HG03108 (cell line): ENCODE results near the gene ANKRD65.
"Not testable (repeated sequence)": the region's sequence is repeated elsewhere in the genome, so short reads cannot be mapped to it uniquely, and the experiment has no call there.

Source experiments
- ATAC-seq: cut with Tn5 transposase; IDR thresholded peaks from one replicate; pipeline ENCODE4 v1.9.1; 2021; ENCODE audit warnings: moderate library complexity; ENCODE audit not compliant: unreplicated experiment

The ANKRD65 gene

GRCh38 chr1:1418464-1419362 lies 2.4 kb downstream of the ANKRD65 start:
- ATAC-seq = no peak

DNA sequence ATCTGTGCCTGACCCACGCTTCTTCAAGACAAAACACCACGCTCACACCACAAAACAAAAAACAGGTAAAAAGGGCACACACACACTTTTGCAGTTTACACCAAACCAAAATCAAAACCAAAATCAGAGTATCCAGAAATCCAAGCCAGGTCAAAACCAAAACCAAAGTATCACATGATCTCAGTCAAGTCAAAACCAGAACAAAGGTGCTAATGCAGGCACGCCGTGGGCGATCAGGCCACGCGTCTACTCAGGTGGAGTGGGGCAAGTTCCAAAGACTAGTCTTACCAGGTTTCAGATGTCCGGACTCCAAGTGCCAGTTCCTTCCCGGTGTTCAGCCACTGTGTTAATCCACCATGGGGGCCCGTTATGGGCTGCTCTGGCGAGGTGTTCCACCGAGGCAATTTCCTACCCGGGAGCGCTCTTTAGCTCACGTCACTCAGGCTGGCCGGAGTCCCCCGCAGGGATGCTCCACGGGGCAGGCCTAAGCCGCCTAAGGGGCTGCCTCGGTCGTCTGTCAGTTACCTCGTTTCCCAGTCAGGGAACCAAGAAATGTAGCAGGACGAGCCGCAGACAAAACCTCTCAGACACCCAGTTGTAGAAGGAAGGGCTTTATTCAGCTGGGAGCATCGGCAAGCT lies 3.1 kb downstream of the ANKRD65 start:
- not testable (repeated sequence) for ATAC-seq

DNA sequence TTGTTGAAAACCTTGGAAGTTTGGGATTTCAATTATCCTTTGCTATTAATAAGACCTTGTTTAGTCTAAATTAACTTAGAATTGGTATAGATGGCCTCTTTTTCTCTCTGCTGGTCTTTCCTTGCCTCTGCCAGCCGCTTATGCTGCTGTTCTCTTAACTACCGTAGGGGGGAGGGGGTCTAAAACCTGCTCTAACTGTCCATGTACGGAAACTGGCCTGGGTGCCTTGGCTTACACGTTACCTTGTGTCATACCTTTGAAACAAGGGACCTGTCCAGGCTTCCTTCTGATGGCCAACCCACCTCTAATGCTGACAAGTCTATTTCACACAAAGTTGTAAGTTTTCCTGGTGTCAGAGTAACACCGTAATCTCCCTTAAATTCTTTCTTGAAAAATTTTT lies 3.7 kb downstream of the ANKRD65 start:
- not testable (repeated sequence) for ATAC-seq

DNA sequence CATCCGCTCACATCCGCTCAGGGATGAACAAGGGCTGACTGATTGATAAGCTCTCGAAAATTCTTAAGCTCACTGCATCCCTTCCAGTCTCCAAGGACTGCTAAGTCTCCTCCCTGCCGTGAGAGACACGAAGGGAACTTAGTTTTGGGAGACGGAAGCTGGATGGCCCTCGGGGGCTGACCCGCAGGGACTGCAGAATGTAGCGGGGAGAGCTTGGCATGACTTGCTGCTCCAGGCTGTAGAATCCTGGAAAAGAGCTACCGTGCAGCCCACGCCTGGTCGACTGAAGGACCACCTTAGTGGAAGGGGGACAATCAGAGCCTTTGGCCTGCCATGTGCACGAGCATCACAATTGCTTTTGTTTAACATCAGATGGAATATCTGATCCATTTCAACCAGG lies 5.3 kb downstream of the ANKRD65 start:
- no peak for ATAC-seq

DNA sequence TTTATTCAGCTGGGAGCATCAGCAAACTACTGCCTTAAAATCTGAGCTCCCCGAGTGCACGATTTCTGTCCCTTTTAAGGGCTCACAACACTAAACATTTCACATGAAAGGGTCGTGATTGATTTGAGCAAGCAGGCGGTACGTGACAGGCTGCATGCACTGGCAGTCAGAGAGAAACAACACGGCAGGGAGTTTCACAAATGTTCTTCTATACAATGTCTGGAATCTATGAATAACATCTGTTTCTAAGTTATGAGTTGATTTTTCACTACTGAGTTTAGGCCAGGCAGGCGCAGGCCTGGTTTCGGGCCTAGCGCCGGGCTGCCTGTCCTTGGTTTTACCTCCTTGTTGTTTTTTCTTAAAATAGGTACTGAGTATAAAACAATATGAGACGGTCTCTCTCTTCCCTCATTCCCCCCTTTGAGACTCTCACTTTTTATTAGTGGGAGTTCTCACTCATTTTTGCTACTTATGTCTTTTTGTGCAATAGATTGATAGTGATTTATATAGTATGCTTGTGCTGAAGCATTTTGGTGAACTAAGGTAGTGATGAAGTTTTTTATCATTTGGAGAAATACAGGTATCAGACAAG lies 8.7 kb downstream of the ANKRD65 start:
- ATAC-seq = not testable (repeated sequence)

GRCh38 chr1:1411626-1412025 lies 9.4 kb downstream of the ANKRD65 start:
- no peak for ATAC-seq

DNA sequence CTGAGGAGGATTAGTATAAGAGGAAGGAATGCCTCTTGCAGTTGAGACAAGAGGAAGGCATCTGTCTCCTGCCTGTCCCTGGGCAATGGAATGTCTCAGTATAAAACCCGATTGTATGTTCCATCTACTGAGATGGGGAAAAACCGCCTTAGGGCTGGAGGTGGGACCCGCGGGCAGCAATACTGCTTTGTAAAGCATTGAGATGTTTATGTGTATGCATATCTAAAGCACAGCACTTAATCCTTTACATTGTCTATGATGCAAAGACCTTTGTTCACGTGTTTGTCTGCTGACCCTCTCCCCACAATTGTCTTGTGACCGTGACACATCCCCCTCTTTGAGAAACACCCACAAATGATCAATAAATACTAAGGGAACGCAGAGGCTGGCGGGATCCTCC lies 10.8 kb downstream of the ANKRD65 start:
- not testable (repeated sequence) for ATAC-seq

GRCh38 chr1:1407636-1408318 lies 13.3 kb downstream of the ANKRD65 start:
- peak; percentile 6 for ATAC-seq

- peak; percentile 93 for ATAC-seq
Observed at GRCh38 chr1:1406821-1407635, 14.0 kb downstream of the ANKRD65 start, which contains the start of gene MRPL20. TSS of gene MRPL20 (minus strand) at chr1:1407293. CDS start at chr1:1407217, 76 bp downstream.

DNA sequence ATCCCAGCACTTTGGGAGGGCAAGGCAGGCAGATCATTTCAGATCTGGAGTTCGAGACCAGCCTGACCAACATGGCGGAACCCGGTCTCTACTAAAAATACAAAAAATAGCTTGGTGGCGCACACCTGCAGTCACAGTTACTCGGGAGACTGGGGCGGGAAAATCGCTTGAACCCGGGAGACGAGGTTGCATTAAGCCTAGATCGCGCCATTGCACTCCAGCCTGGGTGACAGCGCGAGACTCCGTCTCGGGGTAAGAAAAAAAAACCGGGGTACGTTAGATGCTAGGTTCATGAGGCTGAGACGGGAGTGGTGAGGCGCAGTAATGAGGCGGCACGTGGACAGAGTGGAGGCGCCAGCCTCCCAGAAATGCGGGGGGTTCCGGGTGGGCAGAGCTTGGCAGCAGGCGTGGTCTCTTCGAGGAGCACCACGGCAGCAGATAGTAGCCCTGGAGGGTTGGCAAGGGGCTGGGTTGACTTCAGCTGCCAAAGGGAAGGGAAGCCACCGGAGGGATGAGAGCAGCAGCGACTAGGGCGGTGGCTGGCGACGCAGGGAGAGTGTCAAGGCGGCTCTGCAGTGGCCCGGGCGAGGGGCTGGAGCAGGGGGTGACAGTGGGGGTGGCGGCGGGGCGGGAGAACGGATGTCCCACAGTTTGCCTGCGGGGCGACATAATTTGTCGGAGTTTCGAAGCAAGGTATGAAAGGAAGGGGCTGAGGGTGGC lies 14.8 kb downstream of the ANKRD65 start:
- ATAC-seq = no peak

GRCh38 chr1:1403653-1404052 lies 17.4 kb downstream of the ANKRD65 start:
- no peak for ATAC-seq

DNA sequence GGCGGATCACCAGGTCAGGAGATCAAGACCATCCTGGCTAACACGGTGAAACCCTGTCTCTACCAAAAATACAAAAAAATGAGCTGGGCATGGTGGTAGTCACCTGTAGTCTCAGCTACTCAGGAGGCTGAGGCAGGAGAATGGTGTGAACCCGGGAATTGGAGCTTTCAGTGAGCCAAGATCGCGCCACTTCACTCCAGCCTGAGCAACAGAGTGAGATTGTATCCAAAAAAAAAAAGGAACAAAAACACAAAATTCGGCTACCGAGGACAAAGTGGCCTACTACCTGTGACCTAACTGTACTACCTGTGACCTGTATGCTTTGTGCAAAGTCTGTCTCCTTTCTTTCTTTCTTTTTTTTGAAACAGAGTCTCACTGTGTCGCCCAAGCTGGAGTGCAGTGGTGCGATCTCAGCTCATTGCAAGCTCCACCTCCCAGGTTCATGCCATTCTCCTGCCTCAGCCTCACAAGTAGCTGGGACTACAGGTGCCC lies 18.1 kb downstream of the ANKRD65 start:
- not testable (repeated sequence) for ATAC-seq

- ATAC-seq = no peak
Observed at GRCh38 chr1:1402072-1402900, 18.8 kb downstream of the ANKRD65 start.

- no peak for ATAC-seq
Observed at GRCh38 chr1:1401457-1402010, 19.5 kb downstream of the ANKRD65 start.

- no peak for ATAC-seq
Observed at GRCh38 chr1:1400576-1401456, 20.3 kb downstream of the ANKRD65 start.

GRCh38 chr1:1399872-1400575 lies 21.1 kb downstream of the ANKRD65 start:
- no peak for ATAC-seq
